ENCODE results near the gene CIITA. TPM values are rescaled to one million over a fixed set of nuclear protein-coding genes. Genes with fewer than 3 reads are reported as not detected.
A peak's percentile ranks its signal among the peaks of the same experiment; 100 is the strongest.

Gene CIITA
- total and polyA plus RNA-seq, 9 of the 15 experiments (the other 6 are each of a cell fraction or from before 2014, with no cell fraction given): 0.01 to 0.20 (median 0.11) TPM; not detected in 4

GRCh38 chr16:10944249-10945064 is 67.5 kb downstream of the CIITA start, which contains the start of gene CLEC16A (continued):
- TF ChIP-seq MAZ (CRISPR knock-in tag; conservative IDR thresholded peaks at IDR 0.05 in 1 of 2, IDR thresholded peaks at IDR 0.05 in 1 of 2) (peak; percentile 88 to 91), ZFP91 (CRISPR knock-in tag; IDR thresholded peaks at IDR 0.05) (no peak), TSHZ1 (CRISPR knock-in tag; IDR thresholded peaks at IDR 0.05) (no peak), NONO (IDR thresholded peaks at IDR 0.05; ENCODE audit: low read depth in 2 of 2, low read length in 1 of 2) (no peak), PATZ1 (CRISPR knock-in tag; IDR thresholded peaks at IDR 0.05; ENCODE audit: borderline replicate concordance) (no peak), ZEB2 (IDR thresholded peaks at IDR 0.05) (no peak), LCOR (CRISPR knock-in tag; IDR thresholded peaks at IDR 0.05) (no peak), ARHGAP35 (IDR thresholded peaks at IDR 0.05; ENCODE audit: partially characterized antibody) (no peak), ESRRA (IDR thresholded peaks at IDR 0.05; ENCODE audit: borderline replicate concordance, low read depth) (peak; percentile 91; the same call in 1 of the 2 replicates), ZNF780A (CRISPR knock-in tag; IDR thresholded peaks at IDR 0.05) (no peak), LEF1 (IDR thresholded peaks at IDR 0.05) (no peak), ZNF146 (CRISPR knock-in tag; IDR thresholded peaks at IDR 0.05; ENCODE audit: unreplicated experiment) (no peak), RB1 (IDR thresholded peaks at IDR 0.05; ENCODE audit: low read depth) (peak; percentile 81; the same call in 1 of the 2 replicates), ZNF583 (CRISPR knock-in tag; IDR thresholded peaks at IDR 0.05) (peak; percentile 66; the same call in 1 of the 2 replicates), PHF8 (IDR thresholded peaks at IDR 0.05; ENCODE audit: borderline replicate concordance, low read length) (peak; percentile 78; the same call in 1 of the 2 replicates), DMBX1 (CRISPR knock-in tag; IDR thresholded peaks at IDR 0.05; ENCODE audit: borderline replicate concordance) (peak; percentile 68; the same call in 1 of the 2 replicates), SP2 (IDR thresholded peaks at IDR 0.05; ENCODE audit: extremely low read depth, low read depth, low read length, poor library complexity, severe bottlenecking) (no peak), ZNF212 (CRISPR knock-in tag; IDR thresholded peaks at IDR 0.05) (no peak)
